ENCODE results near the gene SGCA.

Gene SGCA

DNA sequence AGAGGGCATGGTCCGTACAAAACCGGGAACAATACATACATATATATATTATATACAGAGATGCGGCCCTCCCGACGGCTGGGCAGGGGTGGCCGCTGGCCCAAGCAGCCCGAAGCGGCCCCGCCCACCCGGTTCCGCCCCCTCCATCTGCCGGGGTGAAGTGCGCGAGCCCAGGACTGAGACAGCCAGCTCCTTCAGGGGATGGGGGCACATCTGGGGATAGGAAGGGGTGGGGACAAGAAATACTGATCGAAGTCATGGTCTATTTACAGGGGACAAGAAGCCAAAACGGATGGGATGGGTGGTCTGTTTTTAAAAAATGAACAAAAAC is 32.1 kb upstream of the SGCA start:
- H4K20me1 ChIP-seq (ENCODE audit: insufficient read depth, low read length) = peaks cover 27% of the 10 kb centered on the region
- no peaks in the 10 kb centered on the region for H3K79me2 ChIP-seq (ENCODE audit: insufficient read depth, low read length)
- peaks cover 3% of the 10 kb centered on the region for H3K27me3 ChIP-seq (ENCODE audit: insufficient read depth, low read length, poor library complexity)
- TF ChIP-seq, protein P1, sequence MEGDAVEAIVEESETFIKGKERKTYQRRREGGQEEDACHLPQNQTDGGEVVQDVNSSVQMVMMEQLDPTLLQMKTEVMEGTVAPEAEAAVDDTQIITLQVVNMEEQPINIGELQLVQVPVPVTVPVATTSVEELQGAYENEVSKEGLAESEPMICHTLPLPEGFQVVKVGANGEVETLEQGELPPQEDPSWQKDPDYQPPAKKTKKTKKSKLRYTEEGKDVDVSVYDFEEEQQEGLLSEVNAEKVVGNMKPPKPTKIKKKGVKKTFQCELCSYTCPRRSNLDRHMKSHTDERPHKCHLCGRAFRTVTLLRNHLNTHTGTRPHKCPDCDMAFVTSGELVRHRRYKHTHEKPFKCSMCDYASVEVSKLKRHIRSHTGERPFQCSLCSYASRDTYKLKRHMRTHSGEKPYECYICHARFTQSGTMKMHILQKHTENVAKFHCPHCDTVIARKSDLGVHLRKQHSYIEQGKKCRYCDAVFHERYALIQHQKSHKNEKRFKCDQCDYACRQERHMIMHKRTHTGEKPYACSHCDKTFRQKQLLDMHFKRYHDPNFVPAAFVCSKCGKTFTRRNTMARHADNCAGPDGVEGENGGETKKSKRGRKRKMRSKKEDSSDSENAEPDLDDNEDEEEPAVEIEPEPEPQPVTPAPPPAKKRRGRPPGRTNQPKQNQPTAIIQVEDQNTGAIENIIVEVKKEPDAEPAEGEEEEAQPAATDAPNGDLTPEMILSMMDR (IDR thresholded peaks at IDR 0.05; ENCODE audit: borderline replicate concordance, extremely low read depth, low read length, poor library complexity, severe bottlenecking) = no peak
- TF ChIP-seq EZH2 (IDR thresholded peaks at IDR 0.05; ENCODE audit: borderline replicate concordance, low read depth, low read length, severe bottlenecking) = no peak
- no peaks in the 10 kb centered on the region for H3K9me3 ChIP-seq (ENCODE audit: insufficient read depth, low read length, severe bottlenecking)
- H2AFZ ChIP-seq (ENCODE audit: low read depth, low read length) = no peak overlapping the region
- DNase-seq (no peak), ATAC-seq (ENCODE audit: insufficient read depth, low read depth) (no peak)
- no peak overlapping the region for H3K9ac ChIP-seq (ENCODE audit: low read depth, low read length)
- peaks cover 42% of the 10 kb centered on the region for H3K36me3 ChIP-seq (ENCODE audit: insufficient read depth, low read length)
- H3K4me1 ChIP-seq (ENCODE audit: insufficient read depth, low read length) = no peaks in the 10 kb centered on the region
- H3K27ac ChIP-seq (ENCODE audit: low read length) = no peak overlapping the region
- H3K4me3 ChIP-seq (ENCODE audit: low read depth in 1 of 2, low read length in 2 of 2) = no peak overlapping the region
- no peak overlapping the region for H3K4me2 ChIP-seq (ENCODE audit: insufficient read depth, low read length)

DNA sequence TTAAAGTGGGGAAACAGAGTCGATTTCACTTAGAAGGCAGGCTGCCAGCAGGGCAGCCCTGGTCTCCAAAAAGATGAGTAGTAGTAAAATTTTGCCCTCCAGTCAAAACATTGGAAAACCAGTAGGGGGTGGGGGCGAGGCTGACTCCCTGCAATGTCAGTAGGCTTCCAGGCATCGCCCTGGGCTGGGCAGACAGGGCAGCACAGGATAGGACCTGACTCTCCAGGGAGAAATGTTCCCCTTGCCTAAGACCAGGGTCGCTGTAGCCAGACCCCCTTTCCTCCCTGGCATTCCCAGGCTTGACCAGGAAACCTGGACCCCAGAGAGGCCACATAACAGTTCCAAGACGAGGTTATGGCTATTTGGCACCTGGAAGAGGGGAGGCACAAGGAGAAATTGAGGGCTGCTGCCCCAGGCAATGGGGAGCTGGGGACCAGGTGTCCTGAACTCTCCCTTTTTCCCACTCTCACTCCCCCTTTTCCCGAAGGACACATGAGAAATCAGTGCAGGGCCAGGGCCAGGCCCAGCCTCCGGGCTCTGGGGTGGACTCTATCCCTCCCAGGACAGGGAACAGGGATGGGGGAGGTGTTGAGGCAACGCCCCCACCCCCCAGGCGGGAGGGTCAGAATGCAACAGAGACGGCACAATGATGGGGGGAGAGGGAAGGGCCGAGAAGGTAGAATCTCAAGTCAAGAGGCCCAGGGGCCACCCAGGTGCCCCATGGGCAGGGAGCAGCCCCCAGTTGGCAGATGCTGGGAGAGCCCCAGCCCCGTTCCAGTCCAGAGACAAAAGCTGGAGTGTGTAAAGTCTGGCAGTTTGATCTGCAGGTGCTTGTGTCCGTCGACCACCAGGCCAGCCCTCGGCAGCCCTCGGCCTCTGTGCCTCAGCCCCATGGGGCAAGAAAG is 31.3 kb upstream of the SGCA start:
- Histone ChIP-seq H3K9me3 (ENCODE audit: insufficient read depth, low read length, severe bottlenecking) (no peaks in the 10 kb centered on the region), H2AFZ (ENCODE audit: low read depth, low read length) (no peak overlapping the region), H4K20me1 (ENCODE audit: insufficient read depth, low read length) (peaks cover 34% of the 10 kb centered on the region), H3K27ac (ENCODE audit: low read length) (no peak overlapping the region), H3K36me3 (ENCODE audit: insufficient read depth, low read length) (peaks cover 49% of the 10 kb centered on the region), H3K4me3 (ENCODE audit: low read depth in 1 of 2, low read length in 2 of 2) (no peak overlapping the region), H3K27me3 (ENCODE audit: insufficient read depth, low read length, poor library complexity) (no peaks in the 10 kb centered on the region), H3K79me2 (ENCODE audit: insufficient read depth, low read length) (no peaks in the 10 kb centered on the region), H3K4me1 (ENCODE audit: insufficient read depth, low read length) (no peaks in the 10 kb centered on the region), H3K9ac (ENCODE audit: low read depth, low read length) (no peak overlapping the region), H3K4me2 (ENCODE audit: insufficient read depth, low read length) (no peak overlapping the region)
- no peak for DNase-seq
- no peak for ATAC-seq (ENCODE audit: insufficient read depth, low read depth)
- TF ChIP-seq EZH2 (IDR thresholded peaks at IDR 0.05; ENCODE audit: borderline replicate concordance, low read depth, low read length, severe bottlenecking) = no peak
- TF ChIP-seq, protein P1 (IDR thresholded peaks at IDR 0.05; ENCODE audit: borderline replicate concordance, extremely low read depth, low read length, poor library complexity, severe bottlenecking) = no peak

DNA sequence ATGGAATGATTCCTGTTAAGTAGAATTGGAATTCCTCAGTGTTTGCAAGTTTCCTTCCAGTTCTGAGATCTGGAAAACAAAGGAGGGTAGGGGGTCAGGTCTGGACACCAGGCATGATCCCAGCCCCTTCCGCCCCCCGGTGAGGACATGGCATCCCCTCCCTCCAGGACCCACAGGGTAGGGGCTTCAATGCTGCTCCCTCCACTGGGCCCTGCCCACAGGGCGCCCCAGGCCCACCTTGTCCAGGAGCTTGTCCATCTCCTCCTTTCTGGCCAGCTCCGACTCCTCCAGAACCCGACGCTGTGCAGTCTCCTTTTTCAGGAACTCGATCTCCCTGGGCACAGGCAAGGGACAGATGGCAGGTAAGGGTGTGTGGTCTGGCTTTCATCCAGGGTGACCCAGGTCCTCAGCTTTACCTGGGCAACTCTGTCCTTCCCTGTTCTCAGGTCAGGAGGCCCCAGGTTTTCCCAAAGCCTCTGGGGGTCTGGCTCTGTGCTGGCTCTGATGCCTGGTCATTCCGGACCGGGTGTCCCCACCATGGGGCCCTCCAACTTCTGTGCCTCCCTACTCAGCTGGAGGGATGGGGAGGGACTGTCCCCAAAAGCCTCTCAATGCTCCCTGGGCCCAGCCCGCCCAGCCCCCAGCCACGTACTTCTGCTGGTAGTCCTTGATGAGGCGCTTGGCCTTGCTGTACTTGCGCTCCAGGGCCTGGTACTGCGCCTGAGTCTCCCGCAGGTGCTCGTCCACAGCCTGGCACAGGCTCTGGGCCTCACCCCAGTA is 30.3 kb upstream of the SGCA start:
- peaks cover 60% of the 10 kb centered on the region for H3K36me3 ChIP-seq (ENCODE audit: insufficient read depth, low read length)
- H3K9ac ChIP-seq (ENCODE audit: low read depth, low read length) = no peak overlapping the region
- no peak overlapping the region for H3K4me3 ChIP-seq (ENCODE audit: low read depth in 1 of 2, low read length in 2 of 2)
- ATAC-seq (ENCODE audit: insufficient read depth, low read depth) (no peak), DNase-seq (no peak)
- TF ChIP-seq, protein P1 (IDR thresholded peaks at IDR 0.05; ENCODE audit: borderline replicate concordance, extremely low read depth, low read length, poor library complexity, severe bottlenecking) = no peak
- no peak for TF ChIP-seq EZH2 (IDR thresholded peaks at IDR 0.05; ENCODE audit: borderline replicate concordance, low read depth, low read length, severe bottlenecking)
- H4K20me1 ChIP-seq (ENCODE audit: insufficient read depth, low read length) = peaks cover 44% of the 10 kb centered on the region
- no peak overlapping the region for H3K4me2 ChIP-seq (ENCODE audit: insufficient read depth, low read length)
- no peaks in the 10 kb centered on the region for H3K79me2 ChIP-seq (ENCODE audit: insufficient read depth, low read length)
- no peaks in the 10 kb centered on the region for H3K27me3 ChIP-seq (ENCODE audit: insufficient read depth, low read length, poor library complexity)
- no peaks in the 10 kb centered on the region for H3K9me3 ChIP-seq (ENCODE audit: insufficient read depth, low read length, severe bottlenecking)
- peaks cover 6% of the 10 kb centered on the region for H3K4me1 ChIP-seq (ENCODE audit: insufficient read depth, low read length)
- no peak overlapping the region for H2AFZ ChIP-seq (ENCODE audit: low read depth, low read length)
- H3K27ac ChIP-seq (ENCODE audit: low read length) = no peak overlapping the region
